Measurements from ENCODE around the gene SLC7A6.

Gene SLC7A6

DNA sequence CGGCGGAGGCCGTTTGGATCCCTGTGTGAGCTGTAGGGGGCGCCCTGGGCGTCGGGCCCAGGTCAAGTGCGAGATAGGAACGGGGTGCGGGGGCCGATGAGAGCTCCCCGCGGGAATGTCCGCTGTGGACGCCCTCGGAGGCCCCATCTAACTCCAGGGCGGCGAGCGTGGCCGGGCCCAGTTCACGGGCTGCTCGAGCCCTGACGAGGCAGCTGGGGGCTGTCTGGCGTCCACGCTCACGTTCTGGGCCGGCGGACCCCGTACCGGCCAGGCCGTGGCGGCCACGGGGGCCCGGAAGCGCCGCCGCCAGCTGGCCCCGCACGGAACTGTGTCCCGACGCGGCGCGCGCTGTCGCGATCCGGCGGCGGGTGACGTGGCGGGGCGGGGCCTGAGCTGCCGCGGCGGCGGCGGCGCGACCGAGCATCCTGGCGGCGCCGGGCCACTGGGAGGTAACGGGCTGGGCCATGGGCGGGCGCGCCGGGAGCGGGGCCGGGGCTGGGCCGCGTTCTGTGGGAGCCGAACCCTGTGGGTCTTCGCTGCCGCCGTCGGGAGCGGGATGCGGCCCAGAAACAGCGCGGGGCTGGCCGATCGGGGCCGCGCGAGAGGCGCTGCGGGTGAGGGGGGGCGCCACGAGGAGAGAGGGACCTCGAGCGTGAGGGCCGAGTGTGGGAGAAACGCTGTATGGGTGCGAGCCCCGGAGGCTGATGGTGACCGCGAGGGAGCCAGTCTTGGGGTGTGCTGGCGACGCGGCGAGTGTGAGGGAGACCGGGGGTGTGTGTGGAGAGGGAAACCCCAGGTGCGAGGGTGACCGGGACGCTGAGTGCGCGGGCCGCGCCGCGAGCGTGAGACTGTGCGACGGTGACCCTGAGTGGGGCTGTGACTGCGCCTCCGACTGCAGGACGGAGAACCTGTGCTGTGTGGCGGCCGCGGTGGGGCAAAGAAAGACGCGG is at the start of gene SLC7A6:
Gene SLC7A6 (plus strand): TSS at position 399 of the 950 bp plus-strand sequence. CDS start 10,201 bp downstream, outside the sequence.
- DNase-seq, result peak; percentile 90

DNA sequence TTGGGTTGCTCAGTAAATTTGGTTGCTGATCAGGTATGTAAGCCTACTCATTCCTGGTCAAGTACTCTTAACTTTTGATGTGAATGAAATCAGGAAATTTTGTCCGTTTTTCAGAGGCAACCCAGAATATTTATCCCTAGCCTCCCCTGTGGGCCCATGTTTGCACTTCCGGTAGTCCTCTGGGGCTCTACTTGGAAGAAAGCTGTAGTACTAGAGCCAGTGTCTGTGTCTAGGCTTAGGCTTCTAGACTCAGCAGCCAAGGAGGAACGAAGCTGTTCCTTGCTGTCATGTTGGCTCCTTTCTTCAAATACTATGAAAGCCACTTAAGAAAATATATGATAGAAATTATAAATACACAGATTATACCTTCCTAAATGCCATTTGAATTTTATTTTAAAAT is 49.6 kb upstream of the SLC7A6 start:
- DNase-seq, result no peak

DNA sequence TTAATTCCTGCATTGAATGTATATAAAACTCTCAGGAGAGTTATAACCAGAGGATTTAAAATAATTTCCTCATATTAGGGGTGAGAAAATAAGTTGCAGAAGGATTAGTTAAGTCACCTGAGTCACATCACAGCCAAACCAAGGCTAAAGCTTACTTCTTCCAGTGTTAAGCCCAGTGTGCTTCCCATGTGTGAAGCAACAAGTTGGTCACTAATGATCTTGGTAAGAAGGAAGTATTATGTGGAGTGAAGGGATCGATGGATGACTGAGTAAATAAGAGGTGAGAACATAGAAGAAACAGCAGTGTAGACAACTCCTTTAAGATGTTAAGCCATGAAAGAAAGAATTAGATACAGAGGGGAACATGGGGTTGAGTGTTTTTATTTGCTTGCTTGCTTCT is 49.0 kb upstream of the SLC7A6 start:
- no peak for DNase-seq

DNA sequence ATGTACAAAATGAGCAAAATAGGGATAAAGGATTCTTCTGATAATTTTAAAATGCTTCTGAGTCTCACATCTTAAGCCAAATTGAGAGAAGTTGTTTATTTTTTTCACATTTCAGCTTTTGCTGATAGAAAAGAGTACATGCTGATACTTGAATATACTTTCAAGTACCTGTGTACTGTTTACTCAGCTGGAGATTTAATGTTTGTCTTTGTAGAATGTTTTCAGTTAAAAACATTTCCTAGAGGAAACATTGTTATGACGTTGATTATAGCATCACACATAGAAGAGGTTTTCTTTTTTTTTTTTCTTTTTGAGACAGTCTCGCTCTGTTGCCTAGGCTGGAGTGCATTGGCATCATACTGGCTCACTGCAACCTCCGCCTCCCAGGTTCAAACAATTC is 48.1 kb upstream of the SLC7A6 start:
- no peak for DNase-seq

DNA sequence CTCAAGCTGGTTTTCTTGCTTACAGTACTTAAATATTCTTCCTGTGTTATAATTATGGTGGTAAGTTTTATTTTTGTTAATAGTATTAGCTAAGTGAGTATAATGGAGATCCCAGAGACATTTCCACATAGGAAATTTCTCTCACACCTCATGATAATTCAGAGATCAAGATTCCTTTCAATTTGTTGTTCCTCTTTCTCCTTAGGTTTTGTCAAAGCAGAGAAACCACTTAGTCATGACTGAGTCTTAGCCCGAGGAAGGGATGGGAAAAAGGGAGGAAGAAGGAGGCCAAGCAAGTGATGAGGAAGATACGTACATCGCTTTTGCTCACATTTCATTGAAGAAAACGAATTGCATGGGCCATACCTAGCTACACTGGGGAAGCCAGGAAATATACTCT is 46.8 kb upstream of the SLC7A6 start:
- no peak for DNase-seq

DNA sequence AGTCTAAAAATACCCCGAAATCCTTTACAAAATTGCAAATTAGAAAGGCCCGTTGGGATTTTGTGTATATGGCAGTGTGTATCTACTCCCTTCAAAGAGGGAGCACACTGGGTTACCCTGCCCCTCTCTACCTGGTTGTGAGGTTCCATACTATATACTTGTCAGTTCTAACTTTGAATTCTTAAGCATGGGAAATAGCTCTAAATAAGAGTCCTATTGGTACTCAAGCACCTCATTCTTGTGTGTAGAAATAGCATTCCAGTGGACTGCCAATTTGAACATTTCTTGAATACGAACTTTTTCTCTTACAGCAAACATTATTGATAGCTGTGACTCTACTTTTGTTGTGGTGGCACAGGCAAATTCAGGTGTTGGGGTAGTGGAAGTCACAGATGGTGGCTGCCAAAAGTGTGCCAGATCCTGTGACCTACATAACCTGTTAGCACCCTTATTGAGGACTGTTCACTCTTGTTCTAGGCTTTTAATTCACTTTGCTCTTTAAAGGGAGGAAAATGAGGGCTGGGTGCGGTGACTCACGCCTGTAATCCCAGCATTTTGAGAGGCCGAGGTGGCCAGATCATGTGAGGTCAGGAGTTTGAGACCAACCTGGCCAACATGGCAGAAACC is 44.5 kb upstream of the SLC7A6 start:
- DNase-seq, result no peak

DNA sequence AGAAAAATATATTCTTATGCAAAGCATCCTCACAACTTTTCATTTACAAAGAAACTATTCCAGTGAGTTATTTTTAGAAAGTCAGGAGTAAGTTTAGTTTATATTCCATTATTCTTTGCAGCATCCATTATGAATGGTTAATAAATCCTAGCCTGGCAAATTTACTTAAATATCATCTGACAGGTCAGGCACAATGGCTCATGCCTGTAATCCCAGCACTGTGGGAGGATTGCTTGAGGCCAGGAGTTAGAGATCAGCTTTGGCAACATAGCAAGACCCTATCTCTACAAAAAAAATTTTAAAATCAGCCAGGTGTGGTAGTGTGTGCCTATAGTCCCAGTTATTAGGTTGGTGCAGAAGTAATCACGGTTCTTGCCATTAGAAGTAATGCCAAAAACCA is 41.3 kb upstream of the SLC7A6 start:
- DNase-seq, result no peak

DNA sequence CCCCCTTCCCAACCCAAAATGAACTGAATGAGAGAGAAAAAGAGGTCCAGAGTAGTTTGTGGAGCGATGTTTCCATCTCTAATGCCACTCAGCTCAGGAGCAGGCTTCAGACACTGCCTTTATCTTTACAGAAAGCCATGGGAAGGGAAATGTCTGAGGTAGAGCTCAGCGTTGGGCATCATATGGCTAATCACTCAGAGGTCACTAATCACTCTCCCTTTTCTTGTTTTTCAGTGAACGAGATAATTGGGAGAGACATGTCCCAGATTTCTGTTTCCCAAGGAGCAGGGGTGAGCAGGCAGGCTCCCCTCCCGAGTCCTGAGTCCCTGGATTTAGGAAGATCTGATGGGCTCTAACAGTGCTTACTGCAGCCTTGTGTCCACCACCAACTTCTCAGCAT is 38.2 kb upstream of the SLC7A6 start:
- no peak for DNase-seq

DNA sequence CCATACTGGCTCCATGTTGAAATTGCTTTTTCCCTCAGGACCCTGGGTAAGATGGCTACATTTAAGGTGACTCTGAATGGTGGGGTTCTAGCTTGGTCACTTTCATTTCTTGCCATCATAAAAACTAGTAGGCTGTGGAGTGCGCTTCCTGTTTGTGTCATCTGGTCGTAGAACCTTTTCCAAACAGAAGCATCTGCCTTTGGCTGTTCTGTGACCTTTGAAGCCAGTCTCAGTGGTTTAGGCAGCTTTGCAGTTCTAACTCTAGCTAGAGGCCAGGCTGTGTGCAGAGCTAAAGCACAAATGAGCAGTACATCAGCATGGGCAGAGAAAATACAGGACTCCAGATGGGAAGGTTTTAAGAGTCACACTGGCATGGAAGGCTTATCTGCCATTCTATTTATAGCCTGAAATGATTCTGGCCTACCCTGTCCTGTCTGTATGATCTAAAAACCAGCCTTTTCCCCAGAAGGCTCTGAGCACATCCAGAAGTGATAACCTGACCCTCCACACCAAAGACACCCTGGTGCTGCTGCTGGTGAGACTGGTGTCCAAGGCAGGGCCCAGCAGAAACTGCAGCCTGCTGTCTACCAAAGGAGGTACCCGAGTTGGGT is 37.0 kb upstream of the SLC7A6 start:
- no peak for DNase-seq

DNA sequence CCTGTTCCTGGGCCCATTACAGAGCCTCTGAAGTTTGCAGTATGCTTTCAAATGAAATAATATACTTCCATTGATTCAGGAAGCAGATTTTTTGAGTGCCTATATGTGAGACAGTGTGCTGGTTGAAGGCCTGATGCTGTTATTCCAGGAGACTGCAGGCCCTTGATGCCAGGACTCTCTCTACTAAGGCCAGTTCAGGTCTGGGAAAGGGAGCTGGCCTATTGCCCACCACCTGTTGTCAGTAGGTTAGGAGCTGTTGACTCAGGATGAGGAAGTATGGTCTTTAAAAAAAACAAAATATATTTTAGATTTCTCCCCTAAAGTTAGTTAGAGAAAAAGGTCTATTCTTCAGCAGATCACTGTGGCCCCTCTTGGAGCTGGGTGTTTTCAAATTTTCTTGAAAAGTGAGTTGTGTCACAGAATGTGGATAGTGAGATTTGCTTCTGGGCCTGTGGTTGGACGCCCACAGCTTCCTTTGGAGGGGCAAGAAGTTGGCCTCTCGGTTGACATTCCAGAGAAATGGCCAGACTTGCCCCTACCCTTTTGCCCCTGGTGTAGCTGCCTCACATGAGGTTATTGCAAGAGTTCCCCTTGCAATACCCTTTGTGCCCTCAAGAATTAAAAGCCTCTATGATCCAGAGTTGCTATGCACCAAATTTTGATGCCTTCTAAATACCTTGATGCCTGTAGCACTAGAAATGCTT is 36.3 kb upstream of the SLC7A6 start:
- DNase-seq, result peak; percentile 38

DNA sequence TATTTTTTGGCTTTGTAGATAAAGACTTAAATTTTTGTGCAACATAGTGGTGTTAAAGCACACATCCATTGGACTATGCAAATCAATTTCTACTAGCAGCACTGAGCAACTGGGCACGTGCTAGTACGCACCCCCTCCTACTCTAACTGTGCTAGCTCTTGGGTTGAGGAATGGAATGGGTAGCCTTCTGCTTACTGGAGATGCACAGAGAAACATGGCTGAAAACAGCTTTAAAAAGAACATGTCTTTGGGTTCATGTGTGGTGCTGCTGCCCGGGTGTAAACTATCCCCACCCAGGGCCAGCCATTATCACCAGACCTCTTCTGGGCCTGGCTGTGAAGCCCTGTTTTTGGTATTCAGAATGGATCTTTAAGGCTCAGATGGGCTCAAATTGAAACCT is 35.7 kb upstream of the SLC7A6 start:
- no peak for DNase-seq

DNA sequence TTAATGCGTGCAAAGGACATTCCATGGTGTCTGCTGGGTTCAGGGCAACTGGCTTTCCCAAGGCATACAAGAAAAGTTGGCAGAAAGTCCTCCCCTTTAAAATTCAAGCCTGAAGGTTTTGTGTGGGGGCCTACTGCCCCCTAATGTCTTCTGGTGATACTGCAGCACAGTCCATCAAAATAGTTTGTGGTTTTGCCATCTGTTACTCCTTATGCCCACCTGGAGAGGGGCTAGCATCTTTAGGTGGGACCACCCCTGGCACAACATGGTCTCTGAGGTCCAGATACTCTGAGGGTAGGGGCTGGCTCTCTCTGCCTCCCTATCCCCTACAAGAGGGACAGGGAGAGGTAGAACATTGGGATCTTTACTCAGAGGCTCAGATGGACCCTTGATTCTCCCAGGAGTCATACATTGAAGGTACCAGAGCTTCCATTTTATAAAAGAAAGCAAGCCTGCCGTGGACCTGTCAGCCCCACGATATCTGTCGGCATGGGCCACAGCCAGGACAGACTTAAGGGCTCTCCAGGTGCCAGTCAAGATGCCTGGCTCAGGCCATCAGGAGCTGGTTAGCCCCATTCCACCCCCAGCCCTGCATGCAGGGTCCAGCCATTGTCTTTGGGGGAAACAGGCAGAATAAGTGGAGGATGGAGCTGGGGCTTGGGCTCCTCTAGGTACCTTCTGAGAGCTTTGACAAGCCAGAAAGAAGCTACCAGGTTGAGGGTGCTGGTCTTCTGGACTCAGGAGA is 34.7 kb upstream of the SLC7A6 start:
- DNase-seq, result peak; percentile 78

DNA sequence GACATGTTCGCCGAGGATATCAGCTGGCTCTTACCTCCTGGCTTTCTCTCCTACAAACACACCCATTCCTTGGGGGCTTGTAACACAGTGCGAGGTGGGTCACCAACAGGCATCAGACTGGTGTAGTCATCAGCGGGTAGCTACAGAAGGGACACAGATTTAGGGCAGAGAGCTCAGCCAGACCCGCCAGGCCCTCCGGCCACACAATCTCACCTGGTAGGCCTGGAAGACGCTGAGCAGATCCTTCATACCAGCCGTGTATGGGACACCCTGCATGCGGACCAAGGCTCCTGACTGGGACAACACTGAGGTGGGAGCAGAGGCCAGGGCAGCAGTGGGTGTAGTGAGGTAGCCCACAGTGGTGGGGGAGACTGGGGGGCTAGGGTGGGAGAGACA is 34.2 kb upstream of the SLC7A6 start:
- no peak for DNase-seq

DNA sequence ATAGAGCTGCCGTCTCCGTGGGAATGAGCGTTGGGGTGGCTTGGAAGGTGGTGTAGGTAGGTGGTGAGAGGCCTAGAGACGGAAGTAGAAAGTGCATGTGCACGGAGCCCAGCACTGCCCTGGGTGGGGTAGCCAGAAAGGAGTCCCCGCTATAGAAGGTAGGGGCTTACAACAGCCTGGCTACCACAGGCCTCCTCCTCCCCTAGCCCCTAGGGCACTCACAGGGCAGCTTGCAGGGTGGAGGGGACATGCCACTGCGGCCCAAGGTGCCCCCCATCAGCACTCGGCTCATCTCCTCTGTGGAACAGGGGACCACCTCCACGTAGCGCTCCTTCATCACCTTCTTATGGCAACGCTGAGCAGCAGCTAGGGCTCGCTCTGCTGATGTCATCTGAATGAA is 33.4 kb upstream of the SLC7A6 start:
- DNase-seq, result no peak

DNA sequence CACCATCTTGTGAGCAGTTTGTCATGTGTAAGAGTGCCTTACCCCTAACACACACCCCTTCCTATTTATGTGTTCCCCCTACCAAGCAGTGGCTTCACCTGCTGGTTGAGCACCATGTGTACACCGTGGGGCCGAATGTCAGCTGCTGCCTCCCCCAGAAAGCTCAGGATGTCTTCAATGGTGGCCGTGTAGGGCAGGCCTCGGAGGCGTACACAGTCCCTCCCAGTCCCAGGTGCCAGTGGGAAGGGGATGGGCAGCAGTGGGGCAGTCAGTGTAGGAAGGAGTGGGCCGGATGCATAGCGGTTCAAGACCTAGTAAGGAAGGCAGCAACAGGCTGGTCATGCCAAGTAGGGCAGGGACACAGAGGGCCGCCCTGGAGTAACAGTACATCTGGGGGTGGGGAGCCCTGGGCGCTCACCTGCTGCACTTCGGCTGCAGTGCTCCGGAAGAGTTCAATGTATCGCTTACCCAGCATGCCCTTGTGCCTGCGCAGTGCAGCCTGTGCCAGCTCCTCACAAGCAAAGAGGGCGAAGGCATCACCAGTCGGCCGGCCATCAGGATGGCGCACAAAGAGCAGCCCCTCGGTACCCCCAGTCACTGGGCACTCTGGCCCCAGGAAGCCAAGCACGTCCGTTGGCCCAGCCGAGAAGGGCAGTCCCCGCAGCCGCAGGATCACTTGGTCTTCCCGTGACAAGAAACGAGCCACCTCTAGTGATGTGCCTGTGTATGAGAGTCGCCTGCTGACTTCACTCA is 32.8 kb upstream of the SLC7A6 start:
- no peak for DNase-seq

DNA sequence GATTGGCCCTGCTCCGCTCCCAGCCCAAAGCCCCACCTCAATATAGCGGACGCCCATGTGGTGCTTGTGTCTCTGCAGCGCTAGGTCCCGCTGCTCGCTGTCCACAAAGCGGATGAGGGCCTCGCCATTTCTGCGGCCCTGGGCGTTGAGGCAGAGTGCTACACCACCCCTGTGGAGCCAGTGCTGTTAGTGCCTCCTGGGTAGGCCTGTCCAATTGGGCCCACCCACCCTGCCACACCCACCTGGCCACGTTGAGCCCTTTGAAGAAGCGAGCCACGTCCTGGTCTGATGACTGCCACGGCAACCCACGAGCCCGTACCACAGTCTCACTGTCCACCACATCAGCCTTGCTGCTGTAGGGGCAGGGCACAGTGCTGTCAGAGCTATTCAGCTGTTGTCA is 32.0 kb upstream of the SLC7A6 start:
- no peak for DNase-seq

DNA sequence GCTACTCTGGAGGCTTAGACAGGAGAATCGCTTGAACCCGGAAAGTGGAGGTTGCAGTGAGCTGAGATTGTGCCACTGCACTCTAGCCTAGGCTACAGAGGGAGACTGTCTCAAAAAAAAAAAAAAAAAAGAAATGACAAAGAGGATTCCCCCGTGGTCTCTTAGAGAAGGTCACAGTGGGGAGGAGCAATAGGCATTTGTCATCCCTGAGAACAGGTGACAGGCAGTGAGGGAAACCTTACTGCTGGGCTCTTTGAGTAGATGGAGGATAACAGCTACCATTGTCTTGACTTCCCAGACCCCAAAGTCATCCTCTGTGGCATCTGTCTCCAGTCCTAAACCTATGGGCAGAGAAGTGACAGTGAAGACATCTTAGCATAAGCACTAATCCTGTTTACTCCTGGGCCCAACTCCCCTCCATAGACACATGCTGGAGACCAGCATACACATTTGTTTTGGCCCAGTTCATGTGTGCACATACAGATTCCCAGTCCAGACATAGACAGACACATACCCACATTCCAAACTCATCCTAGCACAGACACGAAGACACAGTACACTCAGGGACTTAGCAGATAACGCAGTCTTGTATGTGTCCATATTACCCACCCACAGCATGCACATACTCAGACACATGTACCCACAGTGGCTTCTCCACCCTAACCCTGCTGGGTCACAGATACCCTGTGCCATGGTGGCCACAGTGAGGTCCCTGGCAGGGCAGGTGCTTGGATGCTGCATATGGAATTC is 31.1 kb upstream of the SLC7A6 start:
- no peak for DNase-seq

DNA sequence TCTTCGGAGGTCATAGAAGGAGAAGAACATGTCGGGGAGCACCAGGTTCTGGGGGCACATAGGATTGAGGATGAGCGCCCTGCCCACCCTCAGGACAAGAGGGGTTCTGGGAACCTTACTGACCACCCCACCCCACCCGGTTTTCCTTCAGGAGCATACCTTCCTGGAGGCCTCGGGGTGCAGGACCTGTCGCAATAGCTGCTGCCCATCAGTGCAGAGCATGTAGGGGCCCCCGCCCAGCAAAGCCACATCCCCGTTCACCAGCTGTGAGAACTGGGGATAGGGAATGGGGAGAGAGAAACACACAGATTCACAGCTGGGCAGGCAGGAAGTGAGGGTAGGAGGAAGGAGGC is 30.5 kb upstream of the SLC7A6 start:
- DNase-seq, result no peak

DNA sequence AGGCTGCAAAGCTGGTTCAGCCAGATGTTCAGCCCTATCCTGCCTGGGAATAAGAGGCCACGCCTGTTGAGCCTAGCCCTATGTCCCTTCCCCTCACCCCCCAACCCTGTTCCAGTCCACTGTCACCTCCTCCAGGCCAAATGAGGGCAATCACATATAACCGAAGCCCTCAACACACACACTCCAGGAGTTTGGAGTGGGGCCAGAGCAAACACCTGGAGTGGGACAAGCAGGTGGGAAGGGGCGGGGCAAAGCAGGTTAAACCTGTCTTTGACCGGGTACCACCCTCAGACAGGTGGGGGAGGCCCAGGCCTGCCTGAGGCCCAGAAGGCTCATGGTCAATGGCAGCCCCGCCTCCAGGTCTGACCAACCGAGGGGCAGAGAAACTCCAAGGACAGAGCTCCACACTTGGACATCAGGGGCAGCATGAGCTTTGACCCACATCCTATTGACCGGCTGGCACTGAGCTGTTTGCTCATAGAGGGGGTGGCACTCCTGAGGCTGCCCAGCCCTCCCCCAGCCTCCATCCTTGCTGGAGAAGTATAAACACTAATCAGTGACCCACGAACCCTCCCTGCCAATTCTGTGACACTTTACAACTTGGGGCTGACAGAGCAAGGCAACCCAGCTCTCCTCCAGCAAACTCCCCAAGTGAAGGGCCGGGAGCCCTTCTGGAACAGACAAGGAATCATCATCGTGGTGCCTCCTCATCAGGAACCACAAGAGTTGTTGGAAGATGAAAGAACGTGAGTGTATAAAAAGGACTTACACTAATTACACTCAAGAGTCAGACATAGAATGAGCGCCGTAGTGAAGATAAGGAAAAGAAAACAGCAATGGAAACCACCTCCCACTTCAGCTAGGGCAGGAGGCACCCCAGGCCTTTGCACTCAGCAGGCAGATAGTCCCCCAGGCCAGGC is 29.9 kb upstream of the SLC7A6 start:
- DNase-seq, result no peak
